ENCODE results near the gene INIP. TPM values are rescaled to one million over a fixed set of nuclear protein-coding genes. Genes with fewer than 3 reads are reported as not detected.

The INIP gene
- total and polyA plus RNA-seq, 2 donors (not counting 1 experiment from before 2014, with no cell fraction given): 5.0 to 22.9 TPM

DNA sequence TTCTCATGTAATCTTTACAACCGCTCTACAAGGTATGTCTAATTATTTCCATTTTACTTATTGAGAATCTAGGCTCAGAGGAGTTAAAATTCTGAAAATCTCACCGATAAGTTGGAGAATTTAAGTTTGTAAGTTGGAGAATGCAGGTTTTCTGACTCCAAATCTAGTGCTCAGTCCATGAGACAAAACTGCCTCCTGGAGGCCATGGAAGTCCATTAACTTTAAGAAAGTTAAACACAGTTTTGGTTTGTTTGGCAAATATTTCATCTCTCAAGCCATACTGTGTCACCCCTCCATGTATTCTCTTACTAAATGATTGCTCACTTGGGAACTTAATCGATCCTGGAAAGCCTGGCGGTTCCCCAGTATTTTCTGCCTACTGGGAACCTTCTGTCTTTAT, 52.6 kb downstream of the INIP start:
- DNase-seq: no peak
- no peaks in the 10 kb centered on the region for H3K27me3 ChIP-seq (replicated peaks in 1 of 4; ENCODE audit: control extremely low read depth in 1 of 4, control insufficient read depth in 3 of 4, insufficient read depth in 4 of 4, low read length in 3 of 4)
- H2AFZ ChIP-seq (ENCODE audit: insufficient read depth, low read depth, low read length, poor library complexity, severe bottlenecking): no peak overlapping the region
- Mint-ChIP-seq H3K4me1 (no peaks in the 10 kb centered on the region), H3K9me3 (ENCODE audit: insufficient read depth) (no peaks in the 10 kb centered on the region), H3K27me3 (no peaks in the 10 kb centered on the region), H3K4me3 (no peak overlapping the region), H3K27ac (no peak overlapping the region)
- intact Hi-C loops (cut with micrococcal nuclease): no loop called here
- ATAC-seq (ENCODE audit: low read depth): no peak
- POLR2A ChIA-PET: no interaction called here
- no peaks in the 10 kb centered on the region for H3K79me2 ChIP-seq (ENCODE audit: control insufficient read depth, insufficient read depth, low read length)
- no peaks in the 10 kb centered on the region for H3K4me1 ChIP-seq (ENCODE audit: control insufficient read depth in 2 of 2, insufficient read depth in 2 of 2, low read length in 2 of 2)
- H3K36me3 ChIP-seq (replicated peaks in 1 of 2; ENCODE audit: control extremely low read depth in 1 of 2, control insufficient read depth in 1 of 2, extremely low read depth in 1 of 2, insufficient read depth in 2 of 2, low read length in 1 of 2): no peaks in the 10 kb centered on the region
- no peak overlapping the region for H3K4me3 ChIP-seq (ENCODE audit: control extremely low read depth in 1 of 5, extremely low read depth in 1 of 5, insufficient read depth in 1 of 5, low read depth in 2 of 5, low read length in 4 of 5)
- TF ChIP-seq EZH2 (IDR thresholded peaks at IDR 0.05; ENCODE audit: borderline replicate concordance, insufficient read depth, low read depth, low read length, poor library complexity, severe bottlenecking): no peak
- TF ChIP-seq, protein P1, sequence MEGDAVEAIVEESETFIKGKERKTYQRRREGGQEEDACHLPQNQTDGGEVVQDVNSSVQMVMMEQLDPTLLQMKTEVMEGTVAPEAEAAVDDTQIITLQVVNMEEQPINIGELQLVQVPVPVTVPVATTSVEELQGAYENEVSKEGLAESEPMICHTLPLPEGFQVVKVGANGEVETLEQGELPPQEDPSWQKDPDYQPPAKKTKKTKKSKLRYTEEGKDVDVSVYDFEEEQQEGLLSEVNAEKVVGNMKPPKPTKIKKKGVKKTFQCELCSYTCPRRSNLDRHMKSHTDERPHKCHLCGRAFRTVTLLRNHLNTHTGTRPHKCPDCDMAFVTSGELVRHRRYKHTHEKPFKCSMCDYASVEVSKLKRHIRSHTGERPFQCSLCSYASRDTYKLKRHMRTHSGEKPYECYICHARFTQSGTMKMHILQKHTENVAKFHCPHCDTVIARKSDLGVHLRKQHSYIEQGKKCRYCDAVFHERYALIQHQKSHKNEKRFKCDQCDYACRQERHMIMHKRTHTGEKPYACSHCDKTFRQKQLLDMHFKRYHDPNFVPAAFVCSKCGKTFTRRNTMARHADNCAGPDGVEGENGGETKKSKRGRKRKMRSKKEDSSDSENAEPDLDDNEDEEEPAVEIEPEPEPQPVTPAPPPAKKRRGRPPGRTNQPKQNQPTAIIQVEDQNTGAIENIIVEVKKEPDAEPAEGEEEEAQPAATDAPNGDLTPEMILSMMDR (IDR thresholded peaks at IDR 0.05): no peak
- H3K9ac ChIP-seq (ENCODE audit: low read length): no peak overlapping the region
- WGBS (ENCODE audit: insufficient coverage): no CpG with 5 or more reads among the region's 4 CpGs
- no peaks in the 10 kb centered on the region for H4K20me1 ChIP-seq (ENCODE audit: control insufficient read depth, insufficient read depth, low read length, poor library complexity, severe bottlenecking)
- CTCF ChIA-PET: no interaction called here
- no peak overlapping the region for H3K27ac ChIP-seq (ENCODE audit: low read length in 2 of 2)
- no peak overlapping the region for H3K4me2 ChIP-seq (replicated peaks; ENCODE audit: low read depth, low read length, poor library complexity, severe bottlenecking)
- no peaks in the 10 kb centered on the region for H3K9me3 ChIP-seq (ENCODE audit: control extremely low read depth in 1 of 3, control insufficient read depth in 2 of 3, insufficient read depth in 1 of 3, low read length in 2 of 3)

DNA sequence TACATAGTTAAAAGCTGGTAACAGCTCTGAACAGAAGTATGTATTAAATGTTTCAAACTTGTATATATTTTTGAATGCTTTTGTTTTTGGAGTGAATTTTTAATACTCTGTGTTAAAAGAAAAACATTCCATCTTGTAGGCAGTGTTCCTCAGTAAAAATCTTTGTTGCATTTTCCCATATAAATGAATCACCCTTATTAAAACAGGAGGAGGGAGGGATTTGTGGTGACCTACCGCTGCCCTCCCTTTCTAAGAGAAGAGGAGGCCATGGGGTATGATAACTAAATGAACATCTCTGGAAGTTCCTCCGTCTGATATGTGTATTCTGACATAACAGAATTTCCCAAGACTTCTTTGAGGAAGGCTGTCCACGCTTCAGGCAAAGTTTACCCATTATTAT, 53.4 kb downstream of the INIP start:
- no peak overlapping the region for H3K9ac ChIP-seq (ENCODE audit: low read length)
- Mint-ChIP-seq H3K9me3 (ENCODE audit: insufficient read depth) (no peaks in the 10 kb centered on the region), H3K27ac (no peak overlapping the region), H3K4me3 (no peak overlapping the region), H3K27me3 (no peaks in the 10 kb centered on the region), H3K4me1 (no peaks in the 10 kb centered on the region)
- H3K4me3 ChIP-seq (ENCODE audit: control extremely low read depth in 1 of 5, extremely low read depth in 1 of 5, insufficient read depth in 1 of 5, low read depth in 2 of 5, low read length in 4 of 5): no peak overlapping the region
- H4K20me1 ChIP-seq (ENCODE audit: control insufficient read depth, insufficient read depth, low read length, poor library complexity, severe bottlenecking): no peaks in the 10 kb centered on the region
- H3K79me2 ChIP-seq (ENCODE audit: control insufficient read depth, insufficient read depth, low read length): no peaks in the 10 kb centered on the region
- ChIA-PET CTCF (interaction anchor here (0.8 to 1.5 kb wide), 2 partner anchors 128 to 305 kb away, joined by 4 to 5 read pairs; no protein-coding TSS in a partner anchor), POLR2A (no interaction called here)
- WGBS (ENCODE audit: insufficient coverage): no CpG with 5 or more reads among the region's 3 CpGs
- H2AFZ ChIP-seq (ENCODE audit: insufficient read depth, low read depth, low read length, poor library complexity, severe bottlenecking): no peak overlapping the region
- no peak overlapping the region for H3K4me2 ChIP-seq (replicated peaks; ENCODE audit: low read depth, low read length, poor library complexity, severe bottlenecking)
- no peaks in the 10 kb centered on the region for H3K4me1 ChIP-seq (ENCODE audit: control insufficient read depth in 2 of 2, insufficient read depth in 2 of 2, low read length in 2 of 2)
- intact Hi-C loops (cut with micrococcal nuclease): no loop called here
- TF ChIP-seq, protein P1 (IDR thresholded peaks at IDR 0.05): no peak
- TF ChIP-seq EZH2 (IDR thresholded peaks at IDR 0.05; ENCODE audit: borderline replicate concordance, insufficient read depth, low read depth, low read length, poor library complexity, severe bottlenecking): no peak
- H3K27ac ChIP-seq (ENCODE audit: low read length in 2 of 2): no peak overlapping the region
- DNase-seq (no peak), ATAC-seq (ENCODE audit: low read depth) (no peak)
- no peaks in the 10 kb centered on the region for H3K27me3 ChIP-seq (replicated peaks in 1 of 4; ENCODE audit: control extremely low read depth in 1 of 4, control insufficient read depth in 3 of 4, insufficient read depth in 4 of 4, low read length in 3 of 4)
- H3K36me3 ChIP-seq (replicated peaks in 1 of 2; ENCODE audit: control extremely low read depth in 1 of 2, control insufficient read depth in 1 of 2, extremely low read depth in 1 of 2, insufficient read depth in 2 of 2, low read length in 1 of 2): no peaks in the 10 kb centered on the region
- no peaks in the 10 kb centered on the region for H3K9me3 ChIP-seq (ENCODE audit: control extremely low read depth in 1 of 3, control insufficient read depth in 2 of 3, insufficient read depth in 1 of 3, low read length in 2 of 3)

Data from B cell (primary cell).